Cortex of kidney (tissue), 1 donor: ENCODE results near the gene NFKBIZ.

ENCODE experiments used
- DNase-seq: peaks from one replicate; lab custom pipeline; 2025; lab: John Stamatoyannopoulos, UW

NFKBIZ gene

GRCh38 chr3:101827211-101828174 is 21.8 kb upstream of the NFKBIZ start:
- DNase-seq, result no peak

- no peak for DNase-seq
These were observed 21.0 kb upstream of the NFKBIZ start for GRCh38 chr3:101828276-101828675.

- no peak for DNase-seq
These were observed 20.4 kb upstream of the NFKBIZ start for GRCh38 chr3:101828691-101829436.

DNA sequence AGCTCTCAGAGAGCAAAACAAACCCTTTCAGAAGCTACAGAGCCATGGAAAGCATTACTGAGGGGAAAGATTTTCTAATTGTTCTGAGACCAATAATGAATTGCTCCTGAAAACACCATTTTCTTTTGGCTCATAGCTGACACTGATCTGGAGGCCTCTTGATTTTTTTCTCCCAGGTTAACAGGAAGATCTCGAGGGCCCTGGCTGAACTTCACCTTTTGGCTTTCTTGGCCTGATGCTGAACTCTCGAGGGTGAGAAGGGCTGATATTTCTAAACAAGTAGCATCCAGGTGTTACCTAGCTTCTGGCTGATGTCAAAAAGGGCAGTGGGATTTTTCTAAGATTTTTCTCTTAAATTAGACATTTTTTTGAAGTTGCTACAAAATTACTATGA is 19.9 kb upstream of the NFKBIZ start:
- DNase-seq, result no peak

DNA sequence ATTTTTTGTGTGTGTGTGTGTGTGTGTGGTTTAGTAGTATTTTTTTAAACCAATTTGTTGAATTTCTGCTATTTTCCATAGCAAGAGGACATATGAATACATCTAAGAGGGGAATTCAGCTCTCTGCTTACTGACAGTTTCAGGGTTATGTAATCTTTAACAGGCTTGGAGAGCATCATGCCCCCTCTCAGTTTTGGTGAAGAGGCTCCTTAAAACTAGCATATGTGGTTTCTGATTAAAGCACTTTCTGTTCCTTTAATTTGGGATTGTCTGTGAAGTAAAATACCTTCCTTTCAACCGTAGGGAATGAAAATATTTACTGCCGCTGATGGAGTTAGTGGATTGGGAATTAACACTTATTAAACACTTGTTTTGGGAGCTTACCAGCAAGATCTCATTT is 19.4 kb upstream of the NFKBIZ start:
- no peak for DNase-seq

GRCh38 chr3:101833446-101833974 is 15.8 kb upstream of the NFKBIZ start:
- DNase-seq, result no peak

- DNase-seq, result no peak
These were observed 13.6 kb upstream of the NFKBIZ start for GRCh38 chr3:101835676-101836075.

DNA sequence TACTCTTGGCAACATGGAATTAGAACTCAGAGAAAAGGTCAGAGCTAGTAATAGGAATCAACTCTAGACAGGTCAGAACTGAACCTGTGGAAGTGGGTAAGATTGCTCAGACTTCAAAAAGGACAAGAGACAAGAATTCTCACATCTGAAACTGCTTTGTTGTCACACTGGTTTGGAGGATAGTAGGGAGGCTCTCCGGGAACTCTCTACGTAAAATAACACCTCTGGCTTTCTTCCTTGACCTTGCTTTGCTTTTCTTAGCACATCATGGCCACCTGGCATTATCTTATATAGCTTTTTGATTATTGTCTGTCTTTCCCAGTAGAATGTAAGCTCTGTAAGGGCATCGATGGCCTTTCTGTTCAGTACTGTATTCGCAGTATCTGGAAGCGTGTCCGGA is 13.2 kb upstream of the NFKBIZ start:
- no peak for DNase-seq

DNA sequence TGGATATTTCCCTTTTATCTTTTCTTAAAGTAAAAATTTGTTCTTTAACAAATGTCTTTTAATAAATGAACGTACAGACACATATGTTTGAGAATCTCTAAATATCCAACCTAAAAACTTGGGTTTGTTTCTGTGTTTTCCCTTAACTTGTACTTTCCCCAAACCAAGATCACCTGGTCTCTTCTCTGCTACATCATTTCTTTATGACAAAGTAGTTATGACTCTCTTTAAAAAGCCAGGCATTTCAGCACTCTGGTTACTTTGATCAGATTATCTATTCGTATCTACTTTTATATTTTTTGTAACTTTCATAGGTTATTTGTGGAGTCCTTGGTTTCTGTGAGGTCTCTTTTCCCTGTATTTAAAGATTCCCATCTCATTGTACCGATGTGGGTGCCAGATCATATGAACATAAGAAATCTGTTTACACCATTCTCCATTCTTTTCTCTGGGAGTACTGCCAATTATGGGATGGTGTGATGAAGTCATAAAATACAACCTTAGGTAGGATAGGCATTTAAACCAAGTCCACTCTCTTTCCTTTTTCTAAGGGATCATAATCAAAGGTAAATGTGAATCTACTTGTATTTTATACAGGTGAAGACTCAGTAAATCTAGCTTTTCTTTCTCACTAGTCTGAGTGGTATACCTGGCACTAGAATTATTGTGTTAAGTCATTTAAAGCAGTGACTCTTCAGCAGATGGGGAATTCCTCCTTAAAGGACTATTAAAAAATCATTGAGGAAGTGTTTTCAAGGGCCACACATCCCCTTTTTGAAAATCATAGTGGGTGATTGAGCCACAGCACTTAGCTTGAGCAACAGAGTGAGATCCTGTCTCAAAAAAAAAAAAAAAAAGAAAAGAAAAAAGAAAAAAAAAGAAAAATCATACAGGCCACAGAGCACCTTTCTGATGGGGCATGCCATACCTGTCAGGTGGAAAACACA is 12.4 kb upstream of the NFKBIZ start:
- no peak for DNase-seq

- no peak for DNase-seq
These were observed 10.6 kb upstream of the NFKBIZ start for GRCh38 chr3:101838691-101839090.

GRCh38 chr3:101840066-101840465 is 9.2 kb upstream of the NFKBIZ start:
- DNase-seq, result no peak

DNA sequence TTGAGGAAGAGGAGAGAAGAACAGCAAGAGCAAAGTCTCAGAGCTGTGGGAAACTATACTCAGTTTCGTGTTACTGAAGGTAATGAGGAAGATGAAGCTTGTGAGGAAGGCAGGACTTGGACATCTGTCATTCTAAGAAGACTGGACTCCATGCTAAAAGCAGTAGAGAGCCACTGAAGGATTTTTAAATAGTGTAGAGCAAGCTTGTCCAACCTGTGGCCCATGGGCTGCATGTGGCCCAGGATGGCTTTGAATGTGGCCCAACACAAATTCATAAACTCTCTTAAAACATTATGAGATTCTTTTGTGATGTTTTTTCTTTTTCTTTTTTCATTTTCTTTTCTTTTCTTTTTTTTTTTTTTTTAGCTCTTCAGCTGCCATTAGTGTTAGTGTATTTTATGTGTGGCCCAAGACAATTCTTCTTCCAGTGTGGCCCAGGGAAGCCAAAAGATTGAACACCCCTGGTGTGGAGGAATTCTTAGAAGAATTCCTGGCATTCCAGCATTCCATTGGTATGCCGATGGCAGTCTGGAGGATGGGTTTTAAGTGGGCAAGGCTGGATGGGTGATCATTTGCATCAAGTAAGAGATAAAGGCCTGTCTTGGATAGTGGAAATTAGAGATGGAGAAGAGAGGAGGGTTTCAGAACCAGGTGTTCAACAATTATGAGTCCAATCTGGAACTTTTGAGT is 6.9 kb upstream of the NFKBIZ start:
- DNase-seq, result no peak

DNA sequence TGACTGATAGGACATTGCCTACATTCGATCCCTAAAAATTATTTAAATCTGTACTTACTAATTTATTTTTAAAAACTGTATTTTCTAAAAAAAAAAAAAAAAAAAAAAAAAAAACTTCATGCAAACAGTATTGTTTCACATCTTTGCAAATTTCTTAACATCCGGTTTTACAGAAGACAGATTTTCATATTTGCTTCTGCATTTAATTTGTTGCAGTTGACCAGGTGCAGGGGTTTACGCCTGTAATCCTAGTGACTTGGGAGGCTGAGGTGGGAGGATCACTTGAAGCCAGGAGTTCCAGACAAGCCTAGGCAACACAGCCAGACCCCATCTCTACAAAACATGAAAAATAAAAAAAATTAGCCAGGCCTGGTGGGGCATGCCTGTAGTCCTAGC is 6.4 kb upstream of the NFKBIZ start:
- no peak for DNase-seq

GRCh38 chr3:101845425-101845824 is 3.9 kb upstream of the NFKBIZ start:
- no peak for DNase-seq

- DNase-seq, result no peak
These were observed 2.6 kb upstream of the NFKBIZ start for GRCh38 chr3:101846709-101847108.

GRCh38 chr3:101847328-101847727 is 2.0 kb upstream of the NFKBIZ start:
- DNase-seq, result no peak

DNA sequence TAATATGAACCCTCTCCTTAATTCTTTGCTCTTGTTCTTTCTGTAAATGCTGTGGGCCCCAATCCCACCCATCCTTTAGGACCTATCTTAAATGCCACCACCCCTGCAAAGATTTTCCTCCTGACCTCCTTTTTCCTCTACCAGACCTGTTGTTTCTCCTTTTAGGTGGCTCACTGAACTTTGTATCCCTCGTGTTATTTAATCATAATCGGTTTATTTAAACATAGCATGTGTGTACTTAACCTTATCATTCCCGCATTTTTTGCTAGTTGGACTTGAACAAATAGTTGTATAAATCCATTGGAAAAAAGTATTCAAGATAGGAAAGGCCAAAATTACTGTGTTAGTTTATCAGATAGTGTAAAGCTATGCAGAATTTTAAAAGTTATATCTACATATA is 988 bp upstream of the NFKBIZ start:
- DNase-seq, result no peak

DNA sequence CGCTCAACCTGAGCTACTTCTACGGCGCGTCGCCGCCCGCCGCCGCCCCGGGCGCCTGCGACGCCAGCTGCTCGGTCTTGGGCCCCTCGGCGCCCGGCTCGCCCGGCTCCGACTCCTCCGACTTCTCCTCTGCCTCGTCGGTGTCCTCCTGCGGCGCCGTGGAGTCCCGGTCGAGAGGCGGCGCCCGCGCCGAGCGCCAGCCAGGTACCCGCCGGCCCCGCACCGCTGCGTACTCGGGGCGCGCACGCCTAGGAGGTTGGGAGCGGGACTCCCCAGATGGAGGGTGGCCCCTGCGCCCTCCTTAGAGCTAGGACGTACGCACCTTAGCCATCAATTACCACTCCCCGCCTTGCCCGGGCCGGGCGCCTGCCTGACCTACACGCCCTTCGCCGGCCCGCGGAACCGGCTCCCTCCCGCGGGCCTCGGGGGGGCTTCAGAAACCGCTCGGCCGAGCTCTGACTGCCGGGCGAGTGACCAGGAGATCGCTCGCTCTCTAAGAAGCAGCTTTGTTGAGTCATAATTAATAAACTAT is 466 bp downstream of the NFKBIZ start:
- DNase-seq, result no peak

- DNase-seq, result no peak
These were observed 1.1 kb downstream of the NFKBIZ start for GRCh38 chr3:101850246-101851051.
